Lung (tissue), 13 donors: ENCODE measurements around the gene ABCA9. TPM values are rescaled to one million over a fixed set of nuclear protein-coding genes. Genes with fewer than 3 reads are reported as not detected.

Experiments used
- ATAC-seq: fragments of 200-7000 bp; cut with Tn5 transposase; one replicate; pipeline ENCODE4 v1.9.1; 2020; ENCODE audit warnings: moderate number of reproducible peaks; ENCODE audit not compliant: insufficient read depth, low FRiP score
- DNase-seq, 3 donors: peaks; one replicate each; pipeline ENCODE4 v3.0.0-alpha.2; 2013 to 2017
- H3K27ac ChIP-seq, 2 donors: one replicate each; pipeline ENCODE4 v1.5.1; 2013; ENCODE audit warnings: mild to moderate bottlenecking in 2 of 2, moderate library complexity in 2 of 2, control low read depth in 1 of 2, inconsistent platforms in 1 of 2, low read depth in 1 of 2, low read length in 1 of 2
- H3K27me3 ChIP-seq, 3 donors: one replicate each; pipeline ENCODE4 v1.5.1; 2013; ENCODE audit warnings: low read length in 2 of 3; ENCODE audit not compliant: control insufficient read depth in 3 of 3, insufficient read depth in 3 of 3
- H3K36me3 ChIP-seq, 4 donors: one replicate each; pipeline ENCODE4 v1.5.1; 2013; ENCODE audit warnings: low read length in 4 of 4, mild to moderate bottlenecking in 1 of 4, moderate library complexity in 1 of 4; ENCODE audit not compliant: control insufficient read depth in 4 of 4, insufficient read depth in 4 of 4
- H3K4me1 ChIP-seq, 5 donors: one replicate each; pipeline ENCODE4 v1.5.1; 2013; ENCODE audit warnings: low read length in 5 of 5, mild to moderate bottlenecking in 2 of 5, moderate library complexity in 1 of 5; ENCODE audit not compliant: control insufficient read depth in 5 of 5, insufficient read depth in 5 of 5
- H3K4me3 ChIP-seq: one replicate; pipeline ENCODE4 v1.5.1; 2013; ENCODE audit warnings: mild to moderate bottlenecking, control low read depth, moderate library complexity
- H3K9ac ChIP-seq, 2 donors: one replicate each; pipeline ENCODE4 v1.5.1; 2013; ENCODE audit warnings: low read length in 2 of 2, control low read depth in 1 of 2; ENCODE audit not compliant: insufficient read depth in 1 of 2
- H3K9me3 ChIP-seq, 4 donors: one replicate each; pipeline ENCODE4 v1.5.1; 2013; ENCODE audit warnings: low read length in 3 of 4, mild to moderate bottlenecking in 1 of 4, moderate library complexity in 1 of 4; ENCODE audit not compliant: control insufficient read depth in 4 of 4, insufficient read depth in 3 of 4
- WGBS, 2 donors: extraction: QIAGEN DNeasy Blood & Tissue Kit; methylation state at CpG; one replicate each; pipeline ENCODE4 v1.1.7; 2013; 5-methylcytosine and 5-hydroxymethylcytosine counted together
- polyA plus RNA-seq, 2 donors: library from polyadenylated mRNA; stranded (reverse); fragments of 200-250 nt; gene quantifications; one replicate each; pipeline ENCODE4 v1.2.1, GENCODE V29; 2013
- small RNA-seq: library from RNA; depleted of rRNA; stranded (forward); fragments of <200 nt; gene quantifications from one replicate; pipeline ENCODE3, GENCODE V24; 2014; ENCODE audit warnings: low replicate concordance
- total RNA-seq, 2 donors: library from RNA; depleted of rRNA in 1 of 2; stranded (reverse); fragments of >200 nt in 1 of 2; gene quantifications; one replicate each; pipeline ENCODE4 v1.2.1, GENCODE V29; 2014 to 2021
- TF ChIP-seq, protein P1 (sequence below): IDR thresholded peaks from 2 replicates; pipeline ENCODE4 v1.5.1; 2012; ENCODE audit warnings: mild to moderate bottlenecking; ENCODE audit errors: control extremely low read depth, extremely low read depth
- donor health status: control.
- donor health status: control.
- donor health status: Bipolar disorder and iron deficiency.
- donor health status: healthy.
- donor health status: DM: yes; HTN: yes; CAD: no.

ABCA9 gene
- total and polyA plus RNA-seq, 4 donors, result 0.34 to 24.7 (median 2.8) TPM

DNA sequence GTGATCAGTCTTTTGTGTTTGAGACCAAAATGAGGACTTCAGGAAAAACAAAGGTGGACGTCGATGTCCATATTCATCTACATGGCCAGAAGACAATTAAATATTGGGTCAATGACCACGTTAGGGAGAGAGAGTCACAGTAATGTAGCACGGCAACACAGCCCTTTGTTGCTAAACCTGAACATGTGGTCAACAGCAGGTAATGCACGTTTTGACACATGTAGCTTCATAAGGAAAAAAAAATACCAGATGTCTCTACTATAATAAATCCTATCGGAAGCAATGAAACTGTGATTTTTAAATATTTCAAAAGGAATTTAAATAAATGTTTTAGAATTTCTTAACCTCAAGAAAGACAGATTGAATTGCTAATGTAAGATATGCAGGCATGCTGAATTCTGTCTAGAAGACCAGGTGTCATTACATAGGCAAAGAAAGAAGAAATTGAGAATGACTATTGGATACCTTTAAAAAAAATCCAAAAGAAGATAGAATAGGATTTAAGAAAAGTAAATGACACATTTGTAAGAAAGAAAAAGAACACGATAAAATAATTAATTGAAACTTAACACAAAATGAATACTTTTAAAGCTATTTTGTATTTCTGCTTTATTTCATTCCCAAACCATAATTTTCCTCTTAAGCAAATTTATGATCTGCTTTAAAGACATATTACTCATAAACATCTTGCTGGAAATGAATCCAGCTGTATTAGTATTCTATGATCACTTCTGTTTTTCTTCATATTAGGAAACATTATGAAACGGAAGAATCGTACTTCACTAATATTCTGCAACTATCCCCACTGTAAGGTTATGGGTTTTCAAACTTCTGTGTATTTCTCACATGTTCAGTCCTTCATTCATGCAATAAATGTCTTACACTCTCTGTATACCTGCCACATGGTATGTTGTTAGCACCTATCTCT lies 135.7 kb downstream of the ABCA9 start:
- 79 to 82% methylated on average over 9 of the region's 9 CpGs for WGBS, 2 donors
- TF ChIP-seq, protein P1, sequence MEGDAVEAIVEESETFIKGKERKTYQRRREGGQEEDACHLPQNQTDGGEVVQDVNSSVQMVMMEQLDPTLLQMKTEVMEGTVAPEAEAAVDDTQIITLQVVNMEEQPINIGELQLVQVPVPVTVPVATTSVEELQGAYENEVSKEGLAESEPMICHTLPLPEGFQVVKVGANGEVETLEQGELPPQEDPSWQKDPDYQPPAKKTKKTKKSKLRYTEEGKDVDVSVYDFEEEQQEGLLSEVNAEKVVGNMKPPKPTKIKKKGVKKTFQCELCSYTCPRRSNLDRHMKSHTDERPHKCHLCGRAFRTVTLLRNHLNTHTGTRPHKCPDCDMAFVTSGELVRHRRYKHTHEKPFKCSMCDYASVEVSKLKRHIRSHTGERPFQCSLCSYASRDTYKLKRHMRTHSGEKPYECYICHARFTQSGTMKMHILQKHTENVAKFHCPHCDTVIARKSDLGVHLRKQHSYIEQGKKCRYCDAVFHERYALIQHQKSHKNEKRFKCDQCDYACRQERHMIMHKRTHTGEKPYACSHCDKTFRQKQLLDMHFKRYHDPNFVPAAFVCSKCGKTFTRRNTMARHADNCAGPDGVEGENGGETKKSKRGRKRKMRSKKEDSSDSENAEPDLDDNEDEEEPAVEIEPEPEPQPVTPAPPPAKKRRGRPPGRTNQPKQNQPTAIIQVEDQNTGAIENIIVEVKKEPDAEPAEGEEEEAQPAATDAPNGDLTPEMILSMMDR, result no peak
- Histone ChIP-seq H3K27ac (no peak overlapping the region), H3K9me3 (no peaks in the 10 kb centered on the region), H3K4me3 (no peak overlapping the region), H3K27me3 (no peaks in the 10 kb centered on the region), H3K9ac (peak overlapping the region in 1 of 2 donors; percentile 55), H3K36me3 (peaks cover 0 to 25% (median 6%) of the 10 kb centered on the region in 4 donors), H3K4me1 (peaks cover 0 to 18% (median 4%) of the 10 kb centered on the region in 5 donors)
- no peak for ATAC-seq
- DNase-seq, result no peak

Small RNA genes within 50 kb of the gene (small RNA-seq; reads per million reads assigned to genes)
- 0.13 reads per million for gene MIR4524B

Other genes with a start within 250 kb of the ABCA9 start
- gene ABCA8, start 105.5 kb downstream of the ABCA9 start, total RNA-seq, result 100 to 1,000 TPM in 1 of 2 donors, 10 to 100 TPM in 1; 10.5 to 187 TPM
- gene ABCA8, start 105.5 kb downstream of the ABCA9 start, polyA plus RNA-seq, result 1 to 10 TPM; 2.7 to 5.1 TPM
- 100 to 1,000 TPM in 1 of 2 donors, 1 to 10 TPM in 1; 8.7 to 132 TPM for gene ABCA6, start 81.0 kb upstream of the ABCA9 start, total RNA-seq
- gene ABCA6, start 81.0 kb upstream of the ABCA9 start, polyA plus RNA-seq, result 1 to 10 TPM; 1.9 to 8.7 TPM
- gene ABCA10, start 167.9 kb upstream of the ABCA9 start, total RNA-seq, result 10 to 100 TPM in 1 of 2 donors, 1 to 10 TPM in 1; 3.5 to 26.6 TPM
- 10 to 100 TPM in 1 of 2 donors, under 1 TPM in 1; 0.29 to 10.9 TPM for gene ABCA10, start 167.9 kb upstream of the ABCA9 start, polyA plus RNA-seq